ENCODE measurements around the gene NVL.

Gene NVL

DNA sequence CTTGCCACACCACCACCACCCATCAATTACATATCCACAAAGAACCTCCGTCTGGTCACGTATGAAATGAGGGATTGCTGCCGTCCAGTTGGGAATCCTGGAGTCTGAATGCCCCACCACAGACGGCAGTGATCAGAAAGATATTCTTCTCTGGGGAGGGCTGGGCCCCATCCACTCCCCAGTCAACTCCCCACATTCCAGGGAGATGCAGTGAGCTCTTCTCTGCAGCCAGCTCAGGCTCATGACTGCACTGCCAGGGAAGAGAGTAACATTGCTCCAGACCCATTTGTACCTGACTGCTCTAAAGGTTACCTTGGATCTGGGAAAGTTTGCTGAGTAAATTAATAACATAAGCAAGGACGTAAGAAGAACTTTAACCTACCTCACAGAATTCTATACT, 128.6 kb downstream of the NVL start:
- TF ChIP-seq ZNF600 (tag by site-specific recombination; IDR thresholded peaks at IDR 0.05) (peak; percentile 77), WT1 (tag by site-specific recombination; IDR thresholded peaks at IDR 0.05) (peak; percentile 92), ZNF37A (tag by site-specific recombination; IDR thresholded peaks at IDR 0.05) (no peak)
- Histone ChIP-seq H3K4me1 (ENCODE audit: control insufficient read depth, insufficient read depth, low read length) (peaks cover 25% of the 10 kb centered on the region), H3K27ac (ENCODE audit: extremely low read depth, low read depth, low read length) (no peak overlapping the region), H3K9me3 (ENCODE audit: control insufficient read depth, insufficient read depth, low read depth, low read length) (no peaks in the 10 kb centered on the region), H3K36me3 (ENCODE audit: control insufficient read depth in 2 of 2, insufficient read depth in 1 of 2, low read length in 2 of 2) (no peaks in the 10 kb centered on the region; a peak in 1 of 3 replicates), H3K4me3 (ENCODE audit: low read depth, low read length) (no peak overlapping the region)
- CTCF ChIA-PET, result interaction anchor here (0.7 to 1.0 kb wide), 2 partner anchors 8 to 85 kb away, joined by 3 read pairs; no protein-coding TSS in a partner anchor
- POLR2A ChIA-PET, result interaction anchor here (0.6 kb wide), 1 partner anchor 11 kb away, joined by 6 read pairs; no protein-coding TSS in a partner anchor

DNA sequence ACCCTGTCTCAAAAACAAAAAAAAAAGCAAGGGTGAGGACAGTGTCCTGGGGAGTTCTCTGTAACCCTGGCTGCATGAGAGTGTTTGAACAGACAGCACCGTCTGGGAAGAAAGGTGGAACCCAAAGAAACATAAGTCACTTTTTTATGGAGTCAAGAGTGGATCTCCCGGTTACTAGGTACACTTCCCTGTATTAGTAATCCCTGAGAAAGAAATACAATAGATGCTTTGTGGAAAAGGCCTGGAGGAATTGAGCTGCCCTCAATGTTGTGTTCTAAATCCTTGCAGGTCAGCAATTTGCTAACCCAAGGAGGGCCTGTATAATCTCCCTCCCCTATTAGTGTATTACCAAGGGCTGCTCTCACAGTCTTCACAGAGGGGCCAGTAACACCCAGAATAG, 130.3 kb downstream of the NVL start:
- ChIA-PET POLR2A (interaction anchor here (0.7 kb wide), 1 partner anchor 859 kb away, joined by 4 read pairs; no protein-coding TSS in a partner anchor), CTCF (interaction anchor here (0.7 kb wide), 1 partner anchor 1244 kb away, joined by 4 read pairs; no protein-coding TSS in a partner anchor)
- no peak overlapping the region for H3K4me3 ChIP-seq (ENCODE audit: low read depth, low read length)
- peaks cover 17% of the 10 kb centered on the region for H3K4me1 ChIP-seq (ENCODE audit: control insufficient read depth, insufficient read depth, low read length)
- TF ChIP-seq, protein P1, sequence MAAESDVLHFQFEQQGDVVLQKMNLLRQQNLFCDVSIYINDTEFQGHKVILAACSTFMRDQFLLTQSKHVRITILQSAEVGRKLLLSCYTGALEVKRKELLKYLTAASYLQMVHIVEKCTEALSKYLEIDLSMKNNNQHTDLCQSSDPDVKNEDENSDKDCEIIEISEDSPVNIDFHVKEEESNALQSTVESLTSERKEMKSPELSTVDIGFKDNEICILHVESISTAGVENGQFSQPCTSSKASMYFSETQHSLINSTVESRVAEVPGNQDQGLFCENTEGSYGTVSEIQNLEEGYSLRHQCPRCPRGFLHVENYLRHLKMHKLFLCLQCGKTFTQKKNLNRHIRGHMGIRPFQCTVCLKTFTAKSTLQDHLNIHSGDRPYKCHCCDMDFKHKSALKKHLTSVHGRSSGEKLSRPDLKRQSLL (tag by site-specific recombination; IDR thresholded peaks at IDR 0.05), result peak; percentile 46; the same call in 1 of the 2 replicates
- no peak for TF ChIP-seq ZNF548 (tag by site-specific recombination; IDR thresholded peaks at IDR 0.05)
- H3K9me3 ChIP-seq (ENCODE audit: control insufficient read depth, insufficient read depth, low read depth, low read length), result no peaks in the 10 kb centered on the region
- no peak overlapping the region for H3K27ac ChIP-seq (ENCODE audit: extremely low read depth, low read depth, low read length)
- H3K36me3 ChIP-seq (ENCODE audit: control insufficient read depth in 2 of 2, insufficient read depth in 1 of 2, low read length in 2 of 2), result peaks cover 0 to 2% of the 10 kb centered on the region in 2 experiments; a peak in 2 of 3 replicates

GRCh38 chr1:224198572-224198971, 131.4 kb downstream of the NVL start:
- TF ChIP-seq ZFP3 (tag by site-specific recombination; IDR thresholded peaks at IDR 0.05; ENCODE audit: low read depth), result no peak
- TF ChIP-seq MEIS1 (CRISPR knock-in tag; IDR thresholded peaks at IDR 0.05; ENCODE audit: borderline replicate concordance), result no peak
- TF ChIP-seq ZNF514 (tag by site-specific recombination; IDR thresholded peaks at IDR 0.05), result no peak
- TF ChIP-seq ZFP41 (tag by site-specific recombination; IDR thresholded peaks at IDR 0.05; ENCODE audit: borderline replicate concordance), result no peak
- no peak for TF ChIP-seq YY1 (tag by site-specific recombination; IDR thresholded peaks at IDR 0.05)
- no peak for TF ChIP-seq ZNF513 (tag by site-specific recombination; IDR thresholded peaks at IDR 0.05)
- no peak for TF ChIP-seq PATZ1 (tag by site-specific recombination; IDR thresholded peaks at IDR 0.05)
- TF ChIP-seq, protein P1 (tag by site-specific recombination; IDR thresholded peaks at IDR 0.05), result no peak
- no peak for TF ChIP-seq ZNF223 (tag by site-specific recombination; IDR thresholded peaks at IDR 0.05)
- TF ChIP-seq ZNF114 (tag by site-specific recombination; IDR thresholded peaks at IDR 0.05), result no peak
- TF ChIP-seq ZNF169 (tag by site-specific recombination; IDR thresholded peaks at IDR 0.05), result no peak
- Histone ChIP-seq H3K27ac (ENCODE audit: extremely low read depth, low read depth, low read length) (no peak overlapping the region), H3K9me3 (ENCODE audit: control insufficient read depth, insufficient read depth, low read depth, low read length) (no peaks in the 10 kb centered on the region), H3K36me3 (ENCODE audit: control insufficient read depth in 2 of 2, insufficient read depth in 1 of 2, low read length in 2 of 2) (peaks cover 6 to 9% of the 10 kb centered on the region in 2 experiments; a peak in 2 of 3 replicates), H3K4me1 (ENCODE audit: control insufficient read depth, insufficient read depth, low read length) (peaks cover 6% of the 10 kb centered on the region), H3K4me3 (ENCODE audit: low read depth, low read length) (no peak overlapping the region)
- POLR2A ChIA-PET, result no interaction called here
- CTCF ChIA-PET, result no interaction called here

All from HEK293 (cell line).